ENCODE data around the gene SDHB.

SDHB gene

GRCh38 chr1:16992102-16992501 is 61.7 kb downstream of the SDHB start:
- Mint-ChIP-seq H3K4me3 (no peak overlapping the region), H3K9me3 (no peaks in the 10 kb centered on the region), H3K36me3 (ENCODE audit: low read depth) (no peaks in the 10 kb centered on the region)

DNA sequence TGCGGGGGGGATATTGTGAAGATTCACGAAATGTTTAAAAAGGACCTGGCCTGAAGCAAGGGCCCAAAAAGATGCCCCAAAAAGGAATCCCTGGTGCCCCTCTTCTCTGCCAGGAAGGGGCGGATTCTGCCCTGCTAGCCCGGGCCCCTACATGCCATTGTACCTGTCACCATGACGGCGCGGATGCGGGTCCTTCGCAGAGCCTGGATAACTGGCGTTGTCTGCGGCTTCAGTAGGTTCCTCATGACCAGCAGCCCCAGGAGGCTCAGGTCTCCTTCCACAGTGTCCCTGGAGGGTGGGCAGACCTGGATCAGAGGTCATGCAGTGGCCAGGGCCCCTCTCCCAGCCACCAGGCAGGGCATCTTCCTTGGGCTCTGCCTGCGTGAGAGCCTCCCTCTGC is 62.3 kb downstream of the SDHB start:
- H3K27me3 Mint-ChIP-seq (ENCODE audit: low read depth), result no peaks in the 10 kb centered on the region
- H3K36me3 Mint-ChIP-seq (ENCODE audit: low read depth), result no peaks in the 10 kb centered on the region
- H3K4me1 Mint-ChIP-seq, result no peaks in the 10 kb centered on the region
- TF ChIP-seq, protein P1, sequence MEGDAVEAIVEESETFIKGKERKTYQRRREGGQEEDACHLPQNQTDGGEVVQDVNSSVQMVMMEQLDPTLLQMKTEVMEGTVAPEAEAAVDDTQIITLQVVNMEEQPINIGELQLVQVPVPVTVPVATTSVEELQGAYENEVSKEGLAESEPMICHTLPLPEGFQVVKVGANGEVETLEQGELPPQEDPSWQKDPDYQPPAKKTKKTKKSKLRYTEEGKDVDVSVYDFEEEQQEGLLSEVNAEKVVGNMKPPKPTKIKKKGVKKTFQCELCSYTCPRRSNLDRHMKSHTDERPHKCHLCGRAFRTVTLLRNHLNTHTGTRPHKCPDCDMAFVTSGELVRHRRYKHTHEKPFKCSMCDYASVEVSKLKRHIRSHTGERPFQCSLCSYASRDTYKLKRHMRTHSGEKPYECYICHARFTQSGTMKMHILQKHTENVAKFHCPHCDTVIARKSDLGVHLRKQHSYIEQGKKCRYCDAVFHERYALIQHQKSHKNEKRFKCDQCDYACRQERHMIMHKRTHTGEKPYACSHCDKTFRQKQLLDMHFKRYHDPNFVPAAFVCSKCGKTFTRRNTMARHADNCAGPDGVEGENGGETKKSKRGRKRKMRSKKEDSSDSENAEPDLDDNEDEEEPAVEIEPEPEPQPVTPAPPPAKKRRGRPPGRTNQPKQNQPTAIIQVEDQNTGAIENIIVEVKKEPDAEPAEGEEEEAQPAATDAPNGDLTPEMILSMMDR (IDR thresholded peaks at IDR 0.05; ENCODE audit: unreplicated experiment in 3 of 3), result no peak
- H3K27ac Mint-ChIP-seq, result no peak overlapping the region
- no peak overlapping the region for H3K4me3 Mint-ChIP-seq
- H3K9me3 Mint-ChIP-seq, result no peaks in the 10 kb centered on the region

More at GRCh38 chr1:16992102-16992501, 61.7 kb downstream of the SDHB start:
- H3K4me1 Mint-ChIP-seq, result no peaks in the 10 kb centered on the region
- H3K27ac Mint-ChIP-seq, result no peak overlapping the region
- H3K27me3 Mint-ChIP-seq (ENCODE audit: low read depth), result no peaks in the 10 kb centered on the region
- TF ChIP-seq, protein P1 (IDR thresholded peaks at IDR 0.05; ENCODE audit: unreplicated experiment in 3 of 3), result no peak

GRCh38 chr1:16989676-16990391 is 64.0 kb downstream of the SDHB start:
- Mint-ChIP-seq H3K27ac (no peak overlapping the region), H3K4me3 (no peak overlapping the region), H3K4me1 (peaks cover under 1% of the 10 kb centered on the region), H3K27me3 (ENCODE audit: low read depth) (no peaks in the 10 kb centered on the region), H3K36me3 (ENCODE audit: low read depth) (no peaks in the 10 kb centered on the region), H3K9me3 (no peaks in the 10 kb centered on the region)
- TF ChIP-seq, protein P1 (IDR thresholded peaks at IDR 0.05; ENCODE audit: unreplicated experiment in 3 of 3), result no peak

DNA sequence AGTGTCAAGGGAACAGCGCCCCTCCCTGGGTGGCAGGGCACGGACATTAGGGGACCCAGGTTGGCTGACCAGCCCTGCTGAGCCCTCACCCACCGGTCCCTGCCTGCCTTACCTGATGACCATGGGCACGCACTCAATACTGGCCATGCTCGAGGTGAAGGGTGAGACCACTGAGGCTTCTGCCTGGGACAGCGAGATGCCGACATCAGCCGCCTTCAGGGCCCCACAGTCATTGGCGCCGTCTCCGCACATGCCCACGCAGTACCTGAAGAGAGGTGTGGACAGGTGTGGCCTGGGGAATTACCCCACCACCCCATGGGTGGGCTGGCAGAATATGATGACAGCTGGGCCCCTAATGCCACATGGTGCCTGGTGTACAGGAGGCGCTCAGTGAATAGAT is 65.6 kb downstream of the SDHB start:
- Mint-ChIP-seq H3K36me3 (ENCODE audit: low read depth) (no peaks in the 10 kb centered on the region), H3K27ac (no peak overlapping the region), H3K4me1 (peaks cover 12% of the 10 kb centered on the region), H3K4me3 (no peak overlapping the region), H3K27me3 (ENCODE audit: low read depth) (no peaks in the 10 kb centered on the region), H3K9me3 (no peaks in the 10 kb centered on the region)
- TF ChIP-seq, protein P1 (IDR thresholded peaks at IDR 0.05; ENCODE audit: unreplicated experiment in 3 of 3), result no peak

DNA sequence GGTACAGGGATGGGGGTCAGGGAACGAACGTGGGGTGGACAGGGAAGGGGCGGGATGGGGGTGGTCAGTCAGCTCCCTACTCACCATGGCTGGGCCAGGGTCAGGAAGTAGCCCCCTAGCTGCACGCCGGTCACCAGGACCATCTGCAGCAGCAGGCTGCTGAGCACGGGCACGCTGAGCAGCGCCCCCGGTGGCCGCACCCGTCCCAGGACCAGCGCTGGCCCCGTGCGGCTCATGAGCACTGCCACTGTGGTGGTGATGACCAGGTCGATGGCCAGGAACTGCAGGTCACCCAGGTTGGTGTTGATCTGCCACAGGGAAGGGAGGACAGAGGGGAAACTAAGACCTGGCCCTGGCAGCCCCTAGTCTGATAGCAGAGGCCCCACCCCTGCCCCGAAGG is 66.9 kb downstream of the SDHB start:
- TF ChIP-seq, protein P1 (IDR thresholded peaks at IDR 0.05; ENCODE audit: unreplicated experiment in 3 of 3), result peak; percentile 19 to 52 (median 27)
- H3K9me3 Mint-ChIP-seq, result no peaks in the 10 kb centered on the region
- H3K27me3 Mint-ChIP-seq (ENCODE audit: low read depth), result peaks cover 5% of the 10 kb centered on the region
- peaks cover 17% of the 10 kb centered on the region for H3K4me1 Mint-ChIP-seq
- no peaks in the 10 kb centered on the region for H3K36me3 Mint-ChIP-seq (ENCODE audit: low read depth)
- no peak overlapping the region for H3K27ac Mint-ChIP-seq
- H3K4me3 Mint-ChIP-seq, result no peak overlapping the region

- H3K4me1 Mint-ChIP-seq, result peaks cover 19% of the 10 kb centered on the region
- H3K4me3 Mint-ChIP-seq, result no peak overlapping the region
- no peak overlapping the region for H3K27ac Mint-ChIP-seq
- H3K9me3 Mint-ChIP-seq, result no peaks in the 10 kb centered on the region
- TF ChIP-seq, protein P1 (IDR thresholded peaks at IDR 0.05; ENCODE audit: unreplicated experiment in 3 of 3), result no peak
- H3K27me3 Mint-ChIP-seq (ENCODE audit: low read depth), result peaks cover 5% of the 10 kb centered on the region
- no peaks in the 10 kb centered on the region for H3K36me3 Mint-ChIP-seq (ENCODE audit: low read depth)
Observed at GRCh38 chr1:16986560-16986959, 67.3 kb downstream of the SDHB start.

All from nephron (organoid).